ENCODE measurements around the gene UBA52. TPM values are rescaled to one million over a fixed set of nuclear protein-coding genes. Genes with fewer than 3 reads are reported as not detected.

Gene UBA52
- total RNA-seq, 1 experiment from 2014 or later = 1,265 TPM

DNA sequence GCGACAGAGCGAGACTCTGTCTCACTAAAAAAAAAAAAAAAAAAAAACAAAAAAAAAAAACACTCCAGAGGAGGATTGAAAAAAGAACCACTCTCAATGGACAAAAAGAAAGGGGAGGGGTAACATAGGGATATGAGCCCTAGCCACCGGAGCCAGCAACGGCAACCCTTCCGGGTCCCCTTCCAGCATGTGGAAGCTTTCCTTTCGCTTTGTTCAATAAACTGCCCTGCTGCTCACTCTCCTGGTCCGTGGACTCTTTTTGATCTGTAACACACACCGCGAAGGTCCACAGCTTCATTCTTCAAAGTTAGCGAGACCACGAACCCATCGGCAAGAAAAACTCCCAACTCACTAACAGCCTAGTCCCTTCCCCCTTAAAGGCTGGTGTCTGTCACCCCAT lies 15.9 kb downstream of the UBA52 start:
- Histone ChIP-seq H4K20me1 (ENCODE audit: control insufficient read depth, insufficient read depth, insufficient read length) (no peaks in the 10 kb centered on the region), H3K23me2 (ENCODE audit: insufficient read length, low read depth, low read length, poor library complexity, severe bottlenecking) (peaks cover 15% of the 10 kb centered on the region), H3K56ac (ENCODE audit: insufficient read length, low read depth, low read length) (no peak overlapping the region), H3K4me2 (ENCODE audit: insufficient read depth, insufficient read length, low read length) (no peak overlapping the region), H3K14ac (ENCODE audit: insufficient read depth, low read length) (no peak overlapping the region), H3K23ac (ENCODE audit: insufficient read length, low read depth, low read length) (no peak overlapping the region), H4K5ac (ENCODE audit: insufficient read length, low read depth, low read length) (no peak overlapping the region), H4K8ac (replicated peaks; ENCODE audit: insufficient read length, low read depth, low read length) (no peak overlapping the region), H3K9me3 (ENCODE audit: control insufficient read depth, low read depth, low read length) (no peaks in the 10 kb centered on the region), H3K79me1 (ENCODE audit: insufficient read depth, low read depth, low read length, poor library complexity, severe bottlenecking) (no peaks in the 10 kb centered on the region), H3K4me1 (ENCODE audit: insufficient read depth, low read length) (peaks cover 2% of the 10 kb centered on the region; the same call in 1 of the 2 replicates), H2BK120ac (ENCODE audit: low read depth, low read length, poor library complexity, severe bottlenecking) (no peak overlapping the region), H2AK5ac (ENCODE audit: insufficient read length, low read length) (no peak overlapping the region), H2BK20ac (ENCODE audit: low read depth, low read length, poor library complexity, severe bottlenecking) (no peak overlapping the region), H3K79me2 (ENCODE audit: insufficient read depth, low read length) (no peaks in the 10 kb centered on the region), H2BK12ac (ENCODE audit: insufficient read length, low read depth, low read length) (no peak overlapping the region), H3K9ac (ENCODE audit: extremely low read depth, insufficient read length, low read length) (no peak overlapping the region), H3K27ac (ENCODE audit: insufficient read length, low read depth, low read length) (no peak overlapping the region), H3T11ph (ENCODE audit: low read length) (no peak overlapping the region), H4K91ac (ENCODE audit: insufficient read length, low read depth, low read length) (no peak overlapping the region), H3K27me3 (ENCODE audit: insufficient read depth, low read length) (no peaks in the 10 kb centered on the region), H3K4ac (ENCODE audit: low read depth, low read length) (no peak overlapping the region), H3K18ac (ENCODE audit: insufficient read length, low read depth, low read length) (no peak overlapping the region), H2BK5ac (ENCODE audit: insufficient read length, low read length) (no peak overlapping the region), H2BK15ac (ENCODE audit: low read depth, low read length) (no peak overlapping the region), H2AFZ (ENCODE audit: low read length) (no peak overlapping the region)
- H3K36me3 Mint-ChIP-seq (ENCODE audit: insufficient read depth in 1 of 3, low read depth in 3 of 3) = peaks cover 3 to 13% (median 5%) of the 10 kb centered on the region in 3 experiments; a peak in 6 of 7 replicates
- no peaks in the 10 kb centered on the region; a peak in 1 of 5 replicates for H3K9me3 Mint-ChIP-seq
- no peak for DNase-seq
- peaks cover 7% of the 10 kb centered on the region for H3K27me3 Mint-ChIP-seq (ENCODE audit: low read depth)
- peak overlapping the region in 1 of 3 experiments; percentile 42; a peak in 2 of 7 replicates for H3K27ac Mint-ChIP-seq
- H3K4me1 Mint-ChIP-seq = peaks cover 20 to 22% of the 10 kb centered on the region in 2 experiments
- WGBS (ENCODE audit: extremely low coverage, insufficient read length, low lambda C conversion rate) = no CpG with 5 or more reads among the region's 12 CpGs
- peak overlapping the region; percentile 43 to 77; a peak in 3 of 5 replicates for H3K4me3 Mint-ChIP-seq
- TF ChIP-seq, protein P1, sequence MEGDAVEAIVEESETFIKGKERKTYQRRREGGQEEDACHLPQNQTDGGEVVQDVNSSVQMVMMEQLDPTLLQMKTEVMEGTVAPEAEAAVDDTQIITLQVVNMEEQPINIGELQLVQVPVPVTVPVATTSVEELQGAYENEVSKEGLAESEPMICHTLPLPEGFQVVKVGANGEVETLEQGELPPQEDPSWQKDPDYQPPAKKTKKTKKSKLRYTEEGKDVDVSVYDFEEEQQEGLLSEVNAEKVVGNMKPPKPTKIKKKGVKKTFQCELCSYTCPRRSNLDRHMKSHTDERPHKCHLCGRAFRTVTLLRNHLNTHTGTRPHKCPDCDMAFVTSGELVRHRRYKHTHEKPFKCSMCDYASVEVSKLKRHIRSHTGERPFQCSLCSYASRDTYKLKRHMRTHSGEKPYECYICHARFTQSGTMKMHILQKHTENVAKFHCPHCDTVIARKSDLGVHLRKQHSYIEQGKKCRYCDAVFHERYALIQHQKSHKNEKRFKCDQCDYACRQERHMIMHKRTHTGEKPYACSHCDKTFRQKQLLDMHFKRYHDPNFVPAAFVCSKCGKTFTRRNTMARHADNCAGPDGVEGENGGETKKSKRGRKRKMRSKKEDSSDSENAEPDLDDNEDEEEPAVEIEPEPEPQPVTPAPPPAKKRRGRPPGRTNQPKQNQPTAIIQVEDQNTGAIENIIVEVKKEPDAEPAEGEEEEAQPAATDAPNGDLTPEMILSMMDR (conservative IDR thresholded peaks at IDR 0.05) = no peak

All from H9 (cell line).